CD4-positive, CD25-positive, alpha-beta regulatory T cell (primary cell): ENCODE measurements around the gene INO80E. TPM values are rescaled to one million over a fixed set of nuclear protein-coding genes. Genes with fewer than 3 reads are reported as not detected.
A peak's percentile ranks its signal among the peaks of the same experiment; 100 is the strongest.

Experiments used
- ATAC-seq, 2 donors: fragments of 150-1000 bp; cut with Tn5 transposase; one replicate each; pipeline ENCODE4 v1.10.0; 2021; ENCODE audit warnings: low read depth in 2 of 2, moderate number of reproducible peaks in 2 of 2, moderate library complexity in 1 of 2
- DNase-seq, 3 donors: peaks; one replicate each; pipeline versions ENCODE4 v3.0.0 to v3.0.0-alpha.2; 2012 to 2022; ENCODE audit warnings: mixed read lengths in 1 of 3
- H3K27ac ChIP-seq: one replicate; pipeline ENCODE4 v1.7.0; 2013; ENCODE audit warnings: mild to moderate bottlenecking, low read length; ENCODE audit not compliant: insufficient read depth, poor library complexity, severe bottlenecking
- H3K27me3 ChIP-seq: one replicate; pipeline ENCODE4 v1.7.0; 2013; ENCODE audit warnings: low read length; ENCODE audit not compliant: control insufficient read depth, insufficient read depth
- H3K36me3 ChIP-seq: one replicate; pipeline ENCODE4 v1.7.0; 2013; ENCODE audit warnings: mild to moderate bottlenecking, low read length, moderate library complexity; ENCODE audit not compliant: control insufficient read depth, insufficient read depth
- H3K4me1 ChIP-seq: 2 replicates; pipeline ENCODE4 v1.7.0; 2013; ENCODE audit warnings: mild to moderate bottlenecking, low read length; ENCODE audit not compliant: insufficient read depth, control insufficient read depth, poor library complexity, severe bottlenecking
- H3K4me3 ChIP-seq: one replicate; pipeline ENCODE4 v1.7.0; 2013; ENCODE audit warnings: low read depth, mild to moderate bottlenecking, low read length, moderate library complexity
- H3K9me3 ChIP-seq, 2 experiments: 1 replicate in 1 of 2; 2 replicates in 1 of 2; pipeline ENCODE4 v1.7.0; 2013; ENCODE audit warnings: low read length in 2 of 2, mild to moderate bottlenecking in 1 of 2, moderate library complexity in 1 of 2; ENCODE audit not compliant: control insufficient read depth in 2 of 2
- H3K27ac Mint-ChIP-seq, 3 donors: one replicate each; pipeline ENCODE4 v1.8.0; 2020 to 2022; ENCODE audit warnings: mild to moderate bottlenecking in 3 of 3, mixed read lengths in 3 of 3, moderate library complexity in 2 of 3
- H3K27me3 Mint-ChIP-seq: one replicate; pipeline ENCODE4 v1.8.0; 2022; ENCODE audit warnings: mild to moderate bottlenecking, mixed read lengths
- H3K36me3 Mint-ChIP-seq: one replicate; pipeline ENCODE4 v1.8.0; 2020; ENCODE audit warnings: mixed read lengths
- H3K4me1 Mint-ChIP-seq, 4 donors: one replicate each; pipeline ENCODE4 v1.8.0; 2020 to 2022; ENCODE audit warnings: mixed read lengths in 4 of 4, mild to moderate bottlenecking in 1 of 4
- H3K4me3 Mint-ChIP-seq, 4 donors: one replicate each; pipeline ENCODE4 v1.8.0; 2020 to 2022; ENCODE audit warnings: mild to moderate bottlenecking in 4 of 4, mixed read lengths in 4 of 4, moderate library complexity in 3 of 4
- H3K9me3 Mint-ChIP-seq, 7 donors: one replicate each; pipeline ENCODE4 v1.8.0; 2020 to 2022; ENCODE audit warnings: mixed read lengths in 7 of 7, mild to moderate bottlenecking in 3 of 7, moderate library complexity in 2 of 7
- polyA plus RNA-seq, 4 donors: library from polyadenylated mRNA; unstranded; fragments of 300-500 nt; fragmentation: Illumina TruSeq; gene quantifications; one replicate each; pipeline ENCODE4 v1.2.3, GENCODE V29; 2021
- total RNA-seq: library from RNA; stranded (reverse); gene quantifications from one replicate; pipeline ENCODE4 v1.2.3, GENCODE V29; 2022

INO80E gene
- total and polyA plus RNA-seq, 5 donors from 2014 or later = 5.0 to 105 (median 6.4) TPM

DNA sequence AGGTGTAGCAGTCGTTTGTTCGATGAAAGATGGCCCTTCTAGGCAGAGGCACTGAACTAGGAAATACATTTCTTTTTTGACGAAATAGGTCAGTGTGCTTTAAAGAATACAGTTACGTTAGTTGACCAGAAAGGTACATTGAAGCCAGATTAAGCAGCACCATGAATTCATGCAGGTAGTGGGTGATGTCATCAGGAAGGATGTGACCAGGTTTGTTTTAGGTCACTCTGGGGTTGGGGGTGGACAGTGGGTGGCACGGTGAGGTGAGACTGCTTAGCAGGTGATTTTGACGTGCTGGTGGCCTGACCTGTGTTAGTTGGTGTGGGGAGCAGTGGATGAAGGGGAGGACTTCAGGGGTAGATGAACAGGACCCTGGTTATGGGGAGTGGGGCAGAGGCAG lies 3.6 kb downstream of the INO80E start:
- H3K27me3 Mint-ChIP-seq = peaks cover 4% of the 10 kb centered on the region
- H3K36me3 Mint-ChIP-seq = peaks cover 21% of the 10 kb centered on the region
- peaks cover 9 to 56% (median 18%) of the 10 kb centered on the region in 4 donors for H3K4me1 Mint-ChIP-seq
- no peaks in the 10 kb centered on the region for H3K9me3 Mint-ChIP-seq
- Histone ChIP-seq H3K36me3 (peaks cover 8% of the 10 kb centered on the region), H3K27ac (no peak overlapping the region), H3K27me3 (no peaks in the 10 kb centered on the region), H3K9me3 (no peaks in the 10 kb centered on the region), H3K4me3 (no peak overlapping the region), H3K4me1 (peaks cover 13% of the 10 kb centered on the region)
- no peak for DNase-seq
- ATAC-seq = no peak
- H3K4me3 Mint-ChIP-seq = no peak overlapping the region
- peak overlapping the region; percentile 15 to 92 (median 58) for H3K27ac Mint-ChIP-seq

DNA sequence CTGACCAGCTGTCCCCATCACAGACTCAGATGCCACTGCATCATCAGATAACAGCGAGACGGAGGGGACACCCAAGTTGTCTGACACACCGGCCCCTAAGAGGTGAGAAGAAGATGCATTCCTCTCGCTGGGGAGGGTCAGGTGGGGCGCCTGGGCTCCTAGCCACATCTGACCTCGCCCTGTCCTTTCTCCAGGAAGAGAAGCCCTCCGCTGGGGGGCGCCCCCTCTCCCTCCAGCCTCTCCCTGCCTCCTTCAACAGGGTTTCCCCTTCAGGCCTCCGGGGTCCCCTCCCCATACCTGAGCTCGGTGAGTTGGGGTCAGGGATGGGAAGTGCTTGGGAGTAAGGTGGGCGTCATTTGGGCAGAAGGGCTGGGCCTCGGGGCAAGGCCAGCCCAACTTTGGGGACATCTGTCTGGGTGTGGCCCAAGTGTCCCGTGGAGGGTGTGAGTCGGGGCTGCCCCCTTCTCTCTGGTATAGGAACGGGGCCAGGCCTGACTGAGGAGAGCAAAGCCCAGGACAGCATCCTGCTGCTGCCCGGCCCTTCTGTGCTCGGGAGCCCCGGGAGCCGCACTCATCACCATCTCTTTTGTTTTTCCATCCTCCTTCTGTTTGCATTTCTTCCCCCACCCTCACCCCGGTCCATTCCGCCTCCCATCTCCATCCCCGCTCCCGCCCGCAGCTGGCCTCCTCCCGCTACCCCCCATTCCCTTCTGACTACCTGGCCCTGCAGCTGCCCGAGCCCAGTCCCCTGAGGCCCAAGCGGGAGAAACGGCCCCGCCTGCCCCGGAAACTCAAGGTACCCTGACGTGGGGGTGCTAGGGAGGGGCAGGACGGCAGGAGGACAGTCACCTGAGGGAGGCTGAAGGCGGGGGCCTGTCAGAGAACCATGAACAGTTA lies 4.9 kb downstream of the INO80E start:
- no peak overlapping the region for H3K4me3 ChIP-seq
- no peaks in the 10 kb centered on the region for H3K9me3 ChIP-seq
- Mint-ChIP-seq H3K27ac (no peak overlapping the region), H3K9me3 (no peaks in the 10 kb centered on the region), H3K4me1 (peaks cover 9 to 44% (median 14%) of the 10 kb centered on the region in 4 donors), H3K36me3 (peaks cover 21% of the 10 kb centered on the region), H3K27me3 (no peaks in the 10 kb centered on the region), H3K4me3 (no peak overlapping the region)
- H3K27ac ChIP-seq = no peak overlapping the region
- ATAC-seq (no peak), DNase-seq (no peak)
- H3K27me3 ChIP-seq = no peaks in the 10 kb centered on the region
- H3K4me1 ChIP-seq = peaks cover 7% of the 10 kb centered on the region
- H3K36me3 ChIP-seq = peaks cover 8% of the 10 kb centered on the region

- Histone ChIP-seq H3K4me3 (no peak overlapping the region), H3K9me3 (no peaks in the 10 kb centered on the region), H3K36me3 (peaks cover 8% of the 10 kb centered on the region), H3K27me3 (no peaks in the 10 kb centered on the region), H3K27ac (no peak overlapping the region), H3K4me1 (no peaks in the 10 kb centered on the region)
- Mint-ChIP-seq H3K4me3 (peak overlapping the region in 1 of 4 donors; percentile 47), H3K9me3 (no peaks in the 10 kb centered on the region), H3K36me3 (peaks cover 21% of the 10 kb centered on the region), H3K4me1 (peaks cover 4 to 31% (median 8%) of the 10 kb centered on the region in 4 donors), H3K27me3 (no peaks in the 10 kb centered on the region), H3K27ac (no peak overlapping the region)
- no peak for DNase-seq
- no peak for ATAC-seq
Observed at GRCh38 chr16:30002614-30003346, 6.7 kb downstream of the INO80E start.

DNA sequence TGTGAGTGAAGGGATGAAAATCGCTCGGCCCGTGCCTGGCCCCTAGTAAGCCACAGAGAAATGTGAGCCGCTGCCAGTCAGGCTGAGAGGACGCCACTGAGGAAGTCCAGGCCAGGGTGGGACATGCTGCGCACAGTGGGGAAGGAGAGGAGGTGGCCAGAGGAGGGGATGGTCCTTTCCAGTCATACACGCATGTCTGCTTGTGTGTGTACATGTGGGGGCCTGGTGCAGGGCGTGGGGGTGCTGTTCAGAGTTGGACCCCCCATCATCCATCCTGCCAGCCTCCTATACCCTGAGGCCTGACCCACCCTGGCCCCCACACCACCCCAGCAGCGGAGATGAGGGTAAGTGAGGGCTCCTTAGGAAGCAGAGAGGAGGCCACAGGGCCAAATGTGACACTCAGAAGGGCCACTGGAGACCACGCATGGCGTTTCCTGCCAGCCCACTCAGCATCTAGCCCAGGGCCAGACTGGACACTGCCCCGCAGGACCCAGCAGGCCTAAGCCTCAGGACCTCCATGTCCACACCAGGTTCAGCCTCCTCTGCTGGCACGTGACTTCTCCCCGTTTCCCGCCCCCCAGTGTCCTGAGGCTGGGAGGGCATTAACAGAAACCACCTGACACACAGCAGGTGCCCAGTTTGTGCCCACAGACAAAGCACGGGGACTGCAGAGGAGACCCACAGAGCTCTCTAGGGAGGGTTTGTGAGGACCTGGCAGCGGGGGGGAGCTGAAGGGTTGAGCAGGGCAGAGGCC lies 7.8 kb downstream of the INO80E start:
- H3K36me3 ChIP-seq = peaks cover 8% of the 10 kb centered on the region
- Mint-ChIP-seq H3K27me3 (peaks cover under 1% of the 10 kb centered on the region), H3K4me3 (peak overlapping the region in 1 of 4 donors; percentile 47), H3K9me3 (no peaks in the 10 kb centered on the region), H3K4me1 (peaks cover 0 to 26% (median 6%) of the 10 kb centered on the region in 4 donors), H3K36me3 (peaks cover 16% of the 10 kb centered on the region), H3K27ac (peak overlapping the region in 2 of 3 donors; percentile 38 to 84)
- ATAC-seq (no peak), DNase-seq (no peak)
- H3K27me3 ChIP-seq = no peaks in the 10 kb centered on the region
- no peak overlapping the region for H3K4me3 ChIP-seq
- H3K9me3 ChIP-seq = no peaks in the 10 kb centered on the region
- H3K4me1 ChIP-seq = no peaks in the 10 kb centered on the region
- no peak overlapping the region for H3K27ac ChIP-seq

- no peak for ATAC-seq
- H3K27ac Mint-ChIP-seq = no peak overlapping the region
- peaks cover 16% of the 10 kb centered on the region for H3K36me3 Mint-ChIP-seq
- H3K4me1 Mint-ChIP-seq = peaks cover 0 to 22% (median 6%) of the 10 kb centered on the region in 4 donors
- peaks cover 8% of the 10 kb centered on the region for H3K36me3 ChIP-seq
- no peaks in the 10 kb centered on the region for H3K9me3 ChIP-seq
- H3K9me3 Mint-ChIP-seq = no peaks in the 10 kb centered on the region
- peaks cover 4% of the 10 kb centered on the region for H3K27me3 Mint-ChIP-seq
- no peak overlapping the region for H3K27ac ChIP-seq
- H3K4me3 Mint-ChIP-seq = no peak overlapping the region
- H3K4me1 ChIP-seq = no peaks in the 10 kb centered on the region
- H3K4me3 ChIP-seq = no peak overlapping the region
- H3K27me3 ChIP-seq = no peaks in the 10 kb centered on the region
- DNase-seq = no peak
Observed at GRCh38 chr16:30004424-30004776, 8.4 kb downstream of the INO80E start.

- Histone ChIP-seq H3K27ac (no peak overlapping the region), H3K27me3 (no peaks in the 10 kb centered on the region), H3K4me1 (peaks cover under 1% of the 10 kb centered on the region), H3K4me3 (no peak overlapping the region), H3K36me3 (peaks cover 8% of the 10 kb centered on the region), H3K9me3 (no peaks in the 10 kb centered on the region)
- Mint-ChIP-seq H3K27me3 (peaks cover 4% of the 10 kb centered on the region), H3K36me3 (peaks cover 12% of the 10 kb centered on the region), H3K9me3 (no peaks in the 10 kb centered on the region), H3K27ac (no peak overlapping the region), H3K4me1 (peaks cover 0 to 18% (median 4%) of the 10 kb centered on the region in 4 donors), H3K4me3 (no peak overlapping the region)
- DNase-seq = no peak
- ATAC-seq = no peak
Observed at GRCh38 chr16:30004811-30005242, 8.8 kb downstream of the INO80E start.

DNA sequence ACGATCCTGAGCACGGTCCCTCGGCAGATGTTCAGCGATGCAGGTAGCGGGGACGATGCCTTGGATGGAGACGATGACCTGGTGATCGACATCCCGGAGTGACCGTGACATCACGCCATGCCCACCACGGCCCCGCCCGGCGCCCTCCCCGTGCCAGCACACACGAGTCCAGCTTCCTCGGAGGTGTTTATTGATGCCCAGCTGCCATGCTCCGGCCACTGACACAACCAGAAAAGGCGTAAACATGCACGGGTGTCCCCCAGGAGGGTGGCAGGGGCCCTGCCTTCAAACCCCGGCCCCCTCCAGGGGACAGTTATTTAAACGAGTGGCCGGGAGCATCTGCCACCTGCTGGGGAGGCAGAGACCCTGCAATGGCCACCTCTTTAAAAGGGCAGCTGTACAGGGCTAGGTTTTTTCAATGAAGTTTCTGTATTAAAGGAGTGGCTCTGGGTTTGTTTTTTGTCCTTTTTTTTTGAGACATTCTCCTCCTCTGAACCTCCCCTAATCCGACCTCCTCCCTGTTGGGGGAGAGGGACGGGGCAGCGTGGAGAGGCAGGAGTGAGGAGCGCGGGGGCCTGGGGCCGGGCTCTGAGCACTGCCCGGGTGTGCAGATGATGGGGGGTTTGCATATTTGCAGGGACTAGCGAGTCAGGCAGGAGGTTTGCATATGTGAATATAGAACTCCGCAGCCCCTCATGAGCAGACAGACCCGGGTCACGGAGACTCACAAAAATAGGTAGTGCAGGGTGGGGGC lies 9.5 kb downstream of the INO80E start:
- ATAC-seq = peak; percentile 58 to 67
- no peaks in the 10 kb centered on the region for H3K9me3 Mint-ChIP-seq

More for the DNA sequence above, 9.5 kb downstream of the INO80E start:
- no peak overlapping the region for H3K27ac ChIP-seq
- Mint-ChIP-seq H3K36me3 (peaks cover 12% of the 10 kb centered on the region), H3K4me3 (peak overlapping the region in 1 of 4 donors; percentile 35), H3K4me1 (peaks cover 0 to 17% (median 6%) of the 10 kb centered on the region in 4 donors), H3K27ac (no peak overlapping the region), H3K27me3 (peaks cover 7% of the 10 kb centered on the region)
- H3K9me3 ChIP-seq = no peaks in the 10 kb centered on the region
- DNase-seq = peak; percentile 24 to 50 (median 48)
- no peaks in the 10 kb centered on the region for H3K27me3 ChIP-seq
- H3K4me3 ChIP-seq = no peak overlapping the region
- peaks cover 5% of the 10 kb centered on the region for H3K36me3 ChIP-seq
- H3K4me1 ChIP-seq = peaks cover 7% of the 10 kb centered on the region
